OCI-LY3 (cell line): Measurements from ENCODE around the gene RPL36AL.

ENCODE experiments used
- H2AFZ ChIP-seq: fragments of 200-600, 300-600 bp; shearing (Covaris generic); 2 replicates; pipeline ENCODE4 v1.6.0; 2014; ENCODE audit warnings: antibody characterized with exemption, low read depth, low read length
- H3K27ac ChIP-seq: fragments of 200-600, 300-600 bp; sonication (generic); 2 replicates; pipeline ENCODE4 v1.5.1; 2014; ENCODE audit warnings: mild to moderate bottlenecking, low read length, moderate library complexity, mixed read lengths
- H3K27me3 ChIP-seq: fragments of 200-600, 300-600 bp; sonication (generic); 2 replicates; pipeline ENCODE4 v1.6.1; 2014; ENCODE audit warnings: low read depth, low read length, mixed read lengths
- H3K36me3 ChIP-seq: fragments of 200-600, 300-600 bp; sonication (generic); replicated peaks from 2 replicates; pipeline ENCODE3; 2014; ENCODE audit warnings: low read depth, low read length, mixed read lengths
- H3K4me1 ChIP-seq: fragments of 300-600, 200-600 bp; sonication (generic); 2 replicates; pipeline ENCODE4 v1.6.1; 2014; ENCODE audit warnings: low read length, mixed read lengths
- H3K4me2 ChIP-seq: fragments of 200-600, 300-600 bp; sonication (generic); 2 replicates; pipeline ENCODE4 v1.6.1; 2014; ENCODE audit warnings: low read length, mixed read lengths
- H3K4me3 ChIP-seq: fragments of 300-600, 200-600 bp; sonication (generic); 2 replicates; pipeline ENCODE4 v1.5.1; 2014; ENCODE audit warnings: antibody characterized with exemption, mild to moderate bottlenecking, low read length, moderate library complexity
- H3K79me2 ChIP-seq: fragments of 300-600, 200-600 bp; shearing (Covaris generic); 2 replicates; pipeline ENCODE4 v1.6.1; 2014; ENCODE audit warnings: mild to moderate bottlenecking, low read length, mixed read lengths
- H3K9ac ChIP-seq: fragments of 300-600, 200-600 bp; shearing (Covaris generic); 2 replicates; pipeline ENCODE4 v1.6.0; 2014; ENCODE audit warnings: mild to moderate bottlenecking, low read length, moderate library complexity
- H3K9me3 ChIP-seq: fragments of 200-600, 300-600 bp; shearing (Covaris generic); 2 replicates; pipeline ENCODE4 v1.6.1; 2014; ENCODE audit warnings: low read length, mixed read lengths; ENCODE audit not compliant: insufficient read depth
- H4K20me1 ChIP-seq: fragments of 200-600, 300-600 bp; sonication (generic); 2 replicates; pipeline ENCODE4 v1.6.1; 2016; ENCODE audit warnings: low read length, mixed read lengths; ENCODE audit not compliant: insufficient read depth
- CTCF ChIP-seq: fragments of 200-600, 300-600 bp; sonication (generic); IDR thresholded peaks from 2 replicates; pipeline ENCODE4 v1.5.1; 2014; ENCODE audit warnings: antibody characterized with exemption, low read length, low read depth
- EZH2phosphoT487 ChIP-seq: fragments of 200-600 bp; shearing (Covaris generic); IDR thresholded peaks from 2 replicates; pipeline ENCODE4 v1.6.1; 2018; ENCODE audit warnings: antibody characterized with exemption, mixed run types, low read depth

The RPL36AL gene

GRCh38 chr14:49582113-49582977 lies 38.1 kb downstream of the RPL36AL start:
- TF ChIP-seq CTCF = no peak
- no peak for TF ChIP-seq EZH2phosphoT487
- no peak overlapping the region for H3K4me3 ChIP-seq
- H3K27me3 ChIP-seq = no peaks in the 10 kb centered on the region
- H3K9me3 ChIP-seq = no peaks in the 10 kb centered on the region
- peaks cover 58% of the 10 kb centered on the region for H3K36me3 ChIP-seq
- H3K27ac ChIP-seq = no peak overlapping the region
- H4K20me1 ChIP-seq = peaks cover 63% of the 10 kb centered on the region
- H2AFZ ChIP-seq = no peak overlapping the region
- H3K4me2 ChIP-seq = no peak overlapping the region
- peaks cover 77% of the 10 kb centered on the region for H3K79me2 ChIP-seq
- no peak overlapping the region for H3K9ac ChIP-seq
- peaks cover 13% of the 10 kb centered on the region for H3K4me1 ChIP-seq

GRCh38 chr14:49581209-49582112 lies 39.0 kb downstream of the RPL36AL start:
- Histone ChIP-seq H3K27me3 (no peaks in the 10 kb centered on the region), H3K4me1 (peaks cover 13% of the 10 kb centered on the region), H3K4me3 (no peak overlapping the region), H4K20me1 (peaks cover 63% of the 10 kb centered on the region), H2AFZ (no peak overlapping the region), H3K9ac (no peak overlapping the region), H3K36me3 (peaks cover 63% of the 10 kb centered on the region), H3K27ac (no peak overlapping the region), H3K79me2 (peaks cover 77% of the 10 kb centered on the region), H3K9me3 (no peaks in the 10 kb centered on the region), H3K4me2 (no peak overlapping the region)
- TF ChIP-seq EZH2phosphoT487 (no peak), CTCF (no peak)

- no peak overlapping the region for H3K4me2 ChIP-seq
- H3K9ac ChIP-seq = no peak overlapping the region
- H3K4me1 ChIP-seq = peaks cover 13% of the 10 kb centered on the region
- H3K9me3 ChIP-seq = no peaks in the 10 kb centered on the region
- H3K79me2 ChIP-seq = peaks cover 63% of the 10 kb centered on the region
- peaks cover 62% of the 10 kb centered on the region for H3K36me3 ChIP-seq
- no peaks in the 10 kb centered on the region for H3K27me3 ChIP-seq
- TF ChIP-seq EZH2phosphoT487 = no peak
- TF ChIP-seq CTCF = no peak
- no peak overlapping the region for H3K4me3 ChIP-seq
- H2AFZ ChIP-seq = no peak overlapping the region
- no peak overlapping the region for H3K27ac ChIP-seq
- H4K20me1 ChIP-seq = peaks cover 53% of the 10 kb centered on the region
Observed at GRCh38 chr14:49579841-49580240, 40.6 kb downstream of the RPL36AL start.

GRCh38 chr14:49578141-49578540 lies 42.3 kb downstream of the RPL36AL start:
- no peaks in the 10 kb centered on the region for H3K27me3 ChIP-seq
- no peak for TF ChIP-seq CTCF
- peaks cover 60% of the 10 kb centered on the region for H3K36me3 ChIP-seq
- peaks cover 46% of the 10 kb centered on the region for H3K79me2 ChIP-seq
- H3K9me3 ChIP-seq = no peaks in the 10 kb centered on the region
- no peak overlapping the region for H3K4me3 ChIP-seq
- peaks cover 36% of the 10 kb centered on the region for H4K20me1 ChIP-seq
- no peak overlapping the region for H2AFZ ChIP-seq
- H3K4me1 ChIP-seq = no peaks in the 10 kb centered on the region
- H3K9ac ChIP-seq = no peak overlapping the region
- no peak overlapping the region for H3K27ac ChIP-seq
- no peak overlapping the region for H3K4me2 ChIP-seq
